Suppressor macrophage (primary cell): ENCODE measurements around the gene KCTD5.

Source experiments
- DNase-seq, 4 experiments: peaks; one replicate each; pipeline ENCODE4 v3.0.0-alpha.2; 2020 to 2022

The KCTD5 gene

GRCh38 chr16:2752035-2752849 lies 69.9 kb downstream of the KCTD5 start, which contains the start of gene SRRM2:
Gene SRRM2, plus strand, starts transcription at chr16:2752638. Its CDS starts 3,727 bp downstream, at chr16:2756365.
- DNase-seq: peak; percentile 97 to 99 (median 98)

- DNase-seq: peak; percentile 84 to 93 (median 89)
Measured at GRCh38 chr16:2752850-2753732, 70.8 kb downstream of the KCTD5 start.

GRCh38 chr16:2753733-2754020 lies 71.4 kb downstream of the KCTD5 start:
- DNase-seq: peak; percentile 36 to 56 (median 48)

- no peak for DNase-seq
Measured at GRCh38 chr16:2755158-2755557, 72.8 kb downstream of the KCTD5 start.

- DNase-seq: no peak
Measured at GRCh38 chr16:2756288-2757015, 74.1 kb downstream of the KCTD5 start.

- DNase-seq: no peak
Measured at GRCh38 chr16:2757344-2757743, 75.0 kb downstream of the KCTD5 start.
